ENCODE data around the gene NCKAP5.

Gene NCKAP5

GRCh38 chr2:133418021-133418420 lies 150.2 kb downstream of the NCKAP5 start:
- no peak for DNase-seq (ENCODE audit: low read depth)
- TF ChIP-seq MYC (IDR thresholded peaks at IDR 0.05; ENCODE audit: low read depth, low read length), result no peak
- no peak for TF ChIP-seq MAX (IDR thresholded peaks at IDR 0.05; ENCODE audit: low read depth, low read length)
- TF ChIP-seq POLR2A (IDR thresholded peaks at IDR 0.05; ENCODE audit: extremely low read depth, insufficient read length), result no peak
- TF ChIP-seq CTCF (IDR thresholded peaks at IDR 0.05; ENCODE audit: low read depth, low read length), result no peak

GRCh38 chr2:133417415-133417814 lies 150.8 kb downstream of the NCKAP5 start:
- DNase-seq (ENCODE audit: low read depth), result no peak
- H3K4me3 ChIP-seq (ENCODE audit: low read depth, low read length), result no peak overlapping the region
- no peak for TF ChIP-seq CTCF (IDR thresholded peaks at IDR 0.05; ENCODE audit: low read depth, low read length)

More at GRCh38 chr2:133418021-133418420, 150.2 kb downstream of the NCKAP5 start:
- H3K4me3 ChIP-seq (ENCODE audit: low read depth, low read length), result no peak overlapping the region

GRCh38 chr2:133416736-133417135 lies 151.5 kb downstream of the NCKAP5 start:
- TF ChIP-seq MYC (IDR thresholded peaks at IDR 0.05; ENCODE audit: low read depth, low read length) (no peak), MAX (IDR thresholded peaks at IDR 0.05; ENCODE audit: low read depth, low read length) (no peak), CTCF (IDR thresholded peaks at IDR 0.05; ENCODE audit: low read depth, low read length) (no peak), POLR2A (IDR thresholded peaks at IDR 0.05; ENCODE audit: extremely low read depth, insufficient read length) (no peak)
- no peak overlapping the region for H3K4me3 ChIP-seq (ENCODE audit: low read depth, low read length)
- DNase-seq (ENCODE audit: low read depth), result no peak

GRCh38 chr2:133416146-133416545 lies 152.1 kb downstream of the NCKAP5 start:
- no peak overlapping the region for H3K4me3 ChIP-seq (ENCODE audit: low read depth, low read length)
- TF ChIP-seq POLR2A (IDR thresholded peaks at IDR 0.05; ENCODE audit: extremely low read depth, insufficient read length) (no peak), MYC (IDR thresholded peaks at IDR 0.05; ENCODE audit: low read depth, low read length) (no peak), MAX (IDR thresholded peaks at IDR 0.05; ENCODE audit: low read depth, low read length) (no peak), CTCF (IDR thresholded peaks at IDR 0.05; ENCODE audit: low read depth, low read length) (no peak)
- no peak for DNase-seq (ENCODE audit: low read depth)

GRCh38 chr2:133415210-133415876 lies 152.9 kb downstream of the NCKAP5 start:
- no peak for DNase-seq (ENCODE audit: low read depth)
- no peak overlapping the region for H3K4me3 ChIP-seq (ENCODE audit: low read depth, low read length)
- no peak for TF ChIP-seq MYC (IDR thresholded peaks at IDR 0.05; ENCODE audit: low read depth, low read length)
- TF ChIP-seq CTCF (IDR thresholded peaks at IDR 0.05; ENCODE audit: low read depth, low read length), result no peak
- no peak for TF ChIP-seq MAX (IDR thresholded peaks at IDR 0.05; ENCODE audit: low read depth, low read length)
- TF ChIP-seq POLR2A (IDR thresholded peaks at IDR 0.05; ENCODE audit: extremely low read depth, insufficient read length), result no peak

All from NB4 (cell line).